ENCODE data around the gene PERP.

Gene PERP

DNA sequence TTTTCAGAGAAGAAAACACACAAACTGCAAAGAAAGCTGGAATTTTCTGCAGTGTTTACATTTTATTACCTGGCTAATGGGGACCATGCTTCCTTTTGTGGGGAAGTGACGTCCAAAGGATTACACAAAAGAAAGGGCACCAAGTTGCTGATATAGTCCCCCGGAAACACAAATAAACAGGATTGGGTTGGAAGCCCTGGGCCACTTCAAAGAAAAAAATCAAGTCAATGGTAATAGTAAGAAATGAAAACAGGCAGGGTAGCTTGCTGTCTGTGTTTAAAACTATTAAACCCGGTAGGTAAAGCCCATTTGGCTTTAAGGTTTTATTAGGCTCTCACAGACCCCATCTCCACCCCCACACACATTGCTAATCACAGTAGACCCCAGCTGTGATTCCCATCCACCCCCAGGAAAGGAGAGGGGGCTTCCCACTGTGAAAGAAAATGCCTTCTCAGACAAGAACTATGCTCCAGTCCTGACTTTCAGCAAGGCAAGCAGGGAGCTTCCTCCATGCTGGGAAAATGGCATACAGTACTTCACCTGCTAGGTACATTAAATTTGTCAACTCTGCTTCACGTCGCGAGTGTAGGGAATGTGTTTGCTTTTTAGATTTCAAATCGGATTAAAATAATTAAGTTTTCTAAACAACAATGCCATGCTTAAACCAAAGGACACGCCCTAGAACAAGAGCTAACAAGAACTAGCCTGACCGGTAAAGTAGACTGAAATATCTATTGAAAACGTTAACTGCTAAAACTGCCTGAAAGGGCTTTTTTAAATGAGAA, 1.1 kb downstream of the PERP start:
- in situ Hi-C loops (cut with MboI; ENCODE audit: low pct_unique_long_range_greater_than_20kb, low sequenced_read_pairs, unreplicated experiment) = no loop called here
- no peak for DNase-seq (ENCODE audit: low spot score)
- TF ChIP-seq, protein P1, sequence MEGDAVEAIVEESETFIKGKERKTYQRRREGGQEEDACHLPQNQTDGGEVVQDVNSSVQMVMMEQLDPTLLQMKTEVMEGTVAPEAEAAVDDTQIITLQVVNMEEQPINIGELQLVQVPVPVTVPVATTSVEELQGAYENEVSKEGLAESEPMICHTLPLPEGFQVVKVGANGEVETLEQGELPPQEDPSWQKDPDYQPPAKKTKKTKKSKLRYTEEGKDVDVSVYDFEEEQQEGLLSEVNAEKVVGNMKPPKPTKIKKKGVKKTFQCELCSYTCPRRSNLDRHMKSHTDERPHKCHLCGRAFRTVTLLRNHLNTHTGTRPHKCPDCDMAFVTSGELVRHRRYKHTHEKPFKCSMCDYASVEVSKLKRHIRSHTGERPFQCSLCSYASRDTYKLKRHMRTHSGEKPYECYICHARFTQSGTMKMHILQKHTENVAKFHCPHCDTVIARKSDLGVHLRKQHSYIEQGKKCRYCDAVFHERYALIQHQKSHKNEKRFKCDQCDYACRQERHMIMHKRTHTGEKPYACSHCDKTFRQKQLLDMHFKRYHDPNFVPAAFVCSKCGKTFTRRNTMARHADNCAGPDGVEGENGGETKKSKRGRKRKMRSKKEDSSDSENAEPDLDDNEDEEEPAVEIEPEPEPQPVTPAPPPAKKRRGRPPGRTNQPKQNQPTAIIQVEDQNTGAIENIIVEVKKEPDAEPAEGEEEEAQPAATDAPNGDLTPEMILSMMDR (IDR thresholded peaks at IDR 0.05; ENCODE audit: extremely low read depth, insufficient read depth, missing control alignments) = no peak

DNA sequence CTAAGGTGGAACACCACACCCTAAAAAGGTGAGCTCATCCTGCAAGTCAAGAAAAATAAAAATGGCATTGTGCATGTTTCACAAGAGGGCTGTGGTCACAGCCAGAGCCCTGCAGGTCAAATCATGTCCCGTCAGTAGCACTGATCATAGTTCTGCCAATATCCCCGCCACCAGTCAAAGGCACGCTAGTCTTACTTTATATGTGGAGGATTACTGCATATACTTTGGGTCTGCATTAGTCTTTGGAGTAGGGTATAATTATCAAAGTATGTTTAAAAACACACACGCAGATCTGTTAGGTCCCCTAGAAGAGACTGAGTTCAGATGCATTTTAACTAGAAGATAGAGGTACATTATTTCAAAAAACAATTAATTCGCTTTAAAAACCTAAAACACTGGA, 1.8 kb downstream of the PERP start:
- in situ Hi-C loops (cut with MboI; ENCODE audit: low pct_unique_long_range_greater_than_20kb, low sequenced_read_pairs, unreplicated experiment) = no loop called here
- no peak for DNase-seq (ENCODE audit: low spot score)
- TF ChIP-seq, protein P1 (IDR thresholded peaks at IDR 0.05; ENCODE audit: extremely low read depth, insufficient read depth, missing control alignments) = no peak

DNA sequence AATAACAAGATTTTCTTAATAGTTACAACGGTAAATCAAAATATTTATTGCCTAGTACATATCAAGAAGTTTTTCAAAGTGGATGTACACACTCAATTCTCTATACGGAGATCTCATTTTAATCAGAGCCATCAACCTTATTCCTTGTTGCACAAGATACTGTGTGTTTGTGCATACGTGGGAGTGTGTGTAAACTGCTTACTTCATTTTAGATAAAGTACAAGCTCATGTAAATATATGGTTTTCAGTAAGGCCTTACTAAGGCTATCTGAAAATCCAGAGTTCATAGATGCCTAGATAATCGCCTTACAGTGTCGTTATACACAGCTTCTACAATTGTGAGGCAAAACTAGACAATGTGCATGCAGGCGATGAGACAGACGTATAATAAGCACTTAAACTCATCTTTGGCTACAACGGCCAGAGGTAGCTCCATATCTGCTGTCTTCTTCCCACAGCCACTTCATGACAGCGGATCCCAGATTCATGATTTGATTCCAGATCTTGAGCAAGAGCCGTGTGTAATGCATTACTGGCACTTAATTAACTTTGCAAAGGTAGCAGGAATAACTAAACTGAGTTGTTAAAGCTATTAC, 2.5 kb downstream of the PERP start:
- TF ChIP-seq, protein P1 (IDR thresholded peaks at IDR 0.05; ENCODE audit: extremely low read depth, insufficient read depth, missing control alignments) = no peak
- in situ Hi-C loops (cut with MboI; ENCODE audit: low pct_unique_long_range_greater_than_20kb, low sequenced_read_pairs, unreplicated experiment) = no loop called here
- no peak for DNase-seq (ENCODE audit: low spot score)

DNA sequence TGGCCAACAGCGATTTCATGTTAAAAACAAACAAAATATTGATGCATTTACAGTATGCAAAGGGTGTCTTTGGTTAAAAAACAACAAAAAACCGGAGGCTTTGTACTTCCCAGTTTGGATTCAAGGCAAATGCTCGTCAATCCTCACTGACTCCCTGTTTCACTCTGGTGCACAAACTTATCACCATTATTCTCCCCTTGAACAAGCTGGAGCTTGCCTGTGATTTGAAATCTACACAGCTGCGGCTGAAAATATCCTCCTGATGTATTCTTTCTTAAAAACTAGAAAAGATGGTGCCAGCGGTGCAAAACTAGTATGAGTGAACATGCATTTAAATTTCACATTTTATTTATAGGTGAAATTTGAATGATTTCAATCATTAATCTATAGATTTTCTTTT, 3.3 kb downstream of the PERP start:
- DNase-seq (ENCODE audit: low spot score) = no peak
- TF ChIP-seq, protein P1 (IDR thresholded peaks at IDR 0.05; ENCODE audit: extremely low read depth, insufficient read depth, missing control alignments) = no peak
- in situ Hi-C loops (cut with MboI; ENCODE audit: low pct_unique_long_range_greater_than_20kb, low sequenced_read_pairs, unreplicated experiment) = no loop called here

DNA sequence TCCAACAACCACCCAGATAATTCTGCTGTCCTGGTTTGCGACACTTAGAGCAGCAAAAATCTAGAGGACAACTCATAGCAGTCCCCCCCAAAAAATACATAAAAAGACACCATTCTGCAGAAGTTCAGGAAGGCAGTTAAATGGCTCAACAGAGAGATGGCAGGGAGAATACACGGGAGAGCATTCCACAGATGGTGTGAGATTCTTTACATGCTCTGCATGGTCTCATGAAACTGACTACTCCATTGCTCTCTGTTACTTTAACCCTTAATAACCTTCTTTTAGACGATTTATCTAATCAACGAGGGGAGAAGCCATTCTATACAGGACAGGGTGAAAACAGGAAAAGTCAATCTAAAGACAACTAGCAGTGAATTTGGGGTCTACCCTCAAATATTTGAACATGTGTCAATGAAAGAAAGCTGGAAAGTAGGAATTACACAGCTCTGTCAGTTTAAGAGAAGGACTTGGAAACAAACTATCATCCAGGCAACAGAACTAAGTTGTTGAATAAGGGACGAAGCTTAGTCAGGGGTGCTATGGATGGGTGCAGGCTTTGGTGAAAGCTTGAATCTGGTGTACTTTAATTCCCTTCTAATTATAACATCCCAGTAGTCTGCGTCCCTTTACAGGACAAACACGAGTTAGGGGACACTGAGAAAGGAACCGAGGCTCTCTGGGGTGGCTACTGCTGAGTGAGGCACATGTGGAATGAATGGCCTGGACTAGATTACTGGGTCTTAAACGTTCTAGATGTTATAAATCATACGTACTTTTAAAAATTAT, 5.1 kb downstream of the PERP start:
- TF ChIP-seq, protein P1 (IDR thresholded peaks at IDR 0.05; ENCODE audit: extremely low read depth, insufficient read depth, missing control alignments) = no peak
- in situ Hi-C loops (cut with MboI; ENCODE audit: low pct_unique_long_range_greater_than_20kb, low sequenced_read_pairs, unreplicated experiment) = no loop called here
- no peak for DNase-seq (ENCODE audit: low spot score)

DNA sequence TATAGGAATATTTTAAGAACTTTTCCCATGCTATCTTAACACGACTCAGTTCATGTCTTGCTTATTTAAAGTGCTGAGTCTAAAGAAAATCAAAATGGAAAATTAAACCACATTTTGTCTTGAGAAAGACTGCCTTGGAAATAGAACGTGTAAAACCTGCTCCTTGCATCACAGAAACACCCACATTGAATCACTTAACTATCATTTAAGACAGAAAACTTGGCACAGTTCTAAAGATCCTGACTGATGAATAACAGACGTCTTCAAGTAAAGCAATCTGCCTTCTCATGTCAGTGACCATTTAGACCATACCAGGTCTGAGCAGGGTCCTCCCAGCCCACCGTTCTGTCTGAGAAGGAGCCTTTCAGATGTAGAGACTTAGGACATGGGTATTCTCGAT, 7.4 kb downstream of the PERP start:
- TF ChIP-seq, protein P1 (IDR thresholded peaks at IDR 0.05; ENCODE audit: extremely low read depth, insufficient read depth, missing control alignments) = no peak
- DNase-seq (ENCODE audit: low spot score) = no peak
- in situ Hi-C loops (cut with MboI; ENCODE audit: low pct_unique_long_range_greater_than_20kb, low sequenced_read_pairs, unreplicated experiment) = no loop called here
